ENCODE measurements around the gene GCC2.

GRCh38 chr2:108535357-108535631, 86.3 kb downstream of the GCC2 start:
- TF ChIP-seq CTCF (IDR thresholded peaks at IDR 0.05): no peak
- TF ChIP-seq POLR2A (IDR thresholded peaks at IDR 0.05): no peak
- TF ChIP-seq EP300 (IDR thresholded peaks at IDR 0.05): no peak

Measured in tibial nerve (tissue), 4 donors.